ENCODE results near the gene SMIM43. TPM values are rescaled to one million over a fixed set of nuclear protein-coding genes. Genes with fewer than 3 reads are reported as not detected.
A peak's percentile ranks its signal among the peaks of the same experiment; 100 is the strongest.

The SMIM43 gene
- polyA plus RNA-seq, 1 donor (not counting 4 experiments of a cell fraction or from before 2014, with no cell fraction given), result 0.03 TPM

DNA sequence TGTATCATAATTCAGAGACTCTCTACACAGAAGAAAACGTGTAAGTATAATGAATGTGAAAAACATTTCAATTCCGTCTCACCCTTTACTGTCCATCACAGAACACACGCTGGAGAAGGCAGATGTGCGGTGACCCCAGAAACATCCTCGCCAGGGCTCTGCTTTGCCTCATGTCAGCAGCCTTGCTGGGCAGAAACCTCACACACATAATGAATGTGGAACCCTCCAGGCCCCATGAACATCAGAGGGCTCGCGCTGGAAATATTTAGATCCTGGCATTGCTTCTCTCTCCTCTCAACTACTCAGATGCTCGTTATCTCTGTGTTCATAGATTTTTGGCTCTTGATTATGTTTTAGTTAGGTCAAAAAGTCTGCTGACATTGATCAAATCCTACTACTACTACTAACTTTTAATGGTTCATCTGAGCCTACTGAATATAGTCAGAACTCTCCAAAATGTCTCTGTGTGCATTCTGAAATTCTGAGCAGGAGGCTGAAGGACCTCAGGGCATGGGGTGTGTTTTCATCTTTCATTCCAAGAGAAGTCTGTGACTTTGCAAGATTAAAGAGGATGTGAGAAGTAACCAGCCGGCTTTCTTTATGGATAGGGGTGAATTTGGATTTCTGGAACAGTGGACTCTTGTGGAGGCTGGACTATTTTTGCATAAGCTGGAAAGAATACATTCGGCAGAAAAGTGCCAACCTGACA is 27.0 kb downstream of the SMIM43 start:
- FAIRE-seq (no peak), DNase-seq (ENCODE audit: low read depth, low spot score) (no peak)
- no peaks in the 10 kb centered on the region for H3K9me3 ChIP-seq (ENCODE audit: control insufficient read depth, low read depth, low read length)
- no peaks in the 10 kb centered on the region for H4K20me1 ChIP-seq (ENCODE audit: control insufficient read depth, extremely low read depth, insufficient read depth, low read length)
- no peak overlapping the region for H3K27ac ChIP-seq (ENCODE audit: control insufficient read depth, insufficient read depth, low read length)
- no peak overlapping the region for H3K4me3 ChIP-seq (ENCODE audit: control insufficient read depth in 2 of 3, extremely low read depth in 1 of 3, insufficient read depth in 2 of 3, low read depth in 1 of 3, low read length in 3 of 3)
- H3K36me3 ChIP-seq (ENCODE audit: control insufficient read depth in 2 of 2, extremely low read depth in 1 of 2, insufficient read depth in 2 of 2, low read length in 2 of 2), result no peaks in the 10 kb centered on the region
- no peak overlapping the region for H2AFZ ChIP-seq (ENCODE audit: control insufficient read depth, low read length)
- H3K9ac ChIP-seq (ENCODE audit: control insufficient read depth, extremely low read depth, insufficient read depth, low read length), result no peak overlapping the region
- dilution Hi-C loops (cut with MboI; ENCODE audit: extremely low pct_ligation_motif_present, low sequenced_read_pairs), result loop anchor here (10.0 kb wide), 1 partner anchor 73 kb away; no protein-coding TSS in a partner anchor
- H3K4me1 ChIP-seq (ENCODE audit: control insufficient read depth, extremely low read depth, insufficient read depth, low read length), result no peaks in the 10 kb centered on the region
- no peaks in the 10 kb centered on the region for H3K27me3 ChIP-seq (ENCODE audit: control insufficient read depth, extremely low read depth, insufficient read depth, low read length)
- no peaks in the 10 kb centered on the region for H3K9me1 ChIP-seq (ENCODE audit: control insufficient read depth, extremely low read depth, insufficient read depth, low read length)
- TF ChIP-seq EZH2 (IDR thresholded peaks at IDR 0.05; ENCODE audit: low read length) (no peak), CTCF (optimal IDR thresholded peaks at IDR 0.05 in 1 of 3, IDR thresholded peaks at IDR 0.05 in 1 of 3, conservative IDR thresholded peaks at IDR 0.05 in 1 of 3; ENCODE audit: extremely low read depth in 1 of 3, insufficient read depth in 2 of 3, low read length in 3 of 3) (no peak)
- H3K79me2 ChIP-seq (ENCODE audit: control insufficient read depth, insufficient read depth, low read length), result no peaks in the 10 kb centered on the region
- no peak overlapping the region for H3K4me2 ChIP-seq (ENCODE audit: control insufficient read depth, extremely low read depth, insufficient read depth, low read depth, low read length)

- H3K4me2 ChIP-seq (ENCODE audit: control insufficient read depth, extremely low read depth, insufficient read depth, low read depth, low read length), result no peak overlapping the region
- FAIRE-seq (peak; percentile 71), DNase-seq (ENCODE audit: low read depth, low spot score) (no peak)
- H3K4me1 ChIP-seq (ENCODE audit: control insufficient read depth, extremely low read depth, insufficient read depth, low read length), result no peaks in the 10 kb centered on the region
- H3K4me3 ChIP-seq (ENCODE audit: control insufficient read depth in 2 of 3, extremely low read depth in 1 of 3, insufficient read depth in 2 of 3, low read depth in 1 of 3, low read length in 3 of 3), result no peak overlapping the region
- TF ChIP-seq CTCF (optimal IDR thresholded peaks at IDR 0.05 in 1 of 3, IDR thresholded peaks at IDR 0.05 in 1 of 3, conservative IDR thresholded peaks at IDR 0.05 in 1 of 3; ENCODE audit: extremely low read depth in 1 of 3, insufficient read depth in 2 of 3, low read length in 3 of 3) (peak; percentile 49 to 68 (median 59)), EZH2 (IDR thresholded peaks at IDR 0.05; ENCODE audit: low read length) (no peak)
- H3K9me3 ChIP-seq (ENCODE audit: control insufficient read depth, low read depth, low read length), result no peaks in the 10 kb centered on the region
- no peaks in the 10 kb centered on the region for H3K36me3 ChIP-seq (ENCODE audit: control insufficient read depth in 2 of 2, extremely low read depth in 1 of 2, insufficient read depth in 2 of 2, low read length in 2 of 2)
- dilution Hi-C loops (cut with MboI; ENCODE audit: extremely low pct_ligation_motif_present, low sequenced_read_pairs), result loop anchor here (10.0 kb wide), 1 partner anchor 72 kb away; no protein-coding TSS in a partner anchor
- H3K27ac ChIP-seq (ENCODE audit: control insufficient read depth, insufficient read depth, low read length), result no peak overlapping the region
- no peaks in the 10 kb centered on the region for H3K27me3 ChIP-seq (ENCODE audit: control insufficient read depth, extremely low read depth, insufficient read depth, low read length)
- no peak overlapping the region for H3K9ac ChIP-seq (ENCODE audit: control insufficient read depth, extremely low read depth, insufficient read depth, low read length)
- H3K79me2 ChIP-seq (ENCODE audit: control insufficient read depth, insufficient read depth, low read length), result no peaks in the 10 kb centered on the region
- H2AFZ ChIP-seq (ENCODE audit: control insufficient read depth, low read length), result no peak overlapping the region
- no peaks in the 10 kb centered on the region for H4K20me1 ChIP-seq (ENCODE audit: control insufficient read depth, extremely low read depth, insufficient read depth, low read length)
- H3K9me1 ChIP-seq (ENCODE audit: control insufficient read depth, extremely low read depth, insufficient read depth, low read length), result no peaks in the 10 kb centered on the region
These were observed 28.1 kb downstream of the SMIM43 start for GRCh38 chr4:121736735-121737351.

Data from keratinocyte (primary cell).